A673 (cell line): Measurements from ENCODE around the gene HOXB3.

ENCODE experiments used
- EZH2 ChIP-seq: fragments of 200-600 bp; sonication (generic); IDR thresholded peaks from 2 replicates; pipeline ENCODE4 v1.6.1; 2017; ENCODE audit warnings: borderline replicate concordance, low read depth, mild to moderate bottlenecking, mixed read lengths, antibody characterized with exemption, low read length; ENCODE audit not compliant: poor library complexity, severe bottlenecking
- TF ChIP-seq, protein P1 (sequence below): fragments of 300-800, 200-600 bp; sonication (generic); conservative IDR thresholded peaks from 2 replicates; pipeline ENCODE4 v1.5.1; 2017; ENCODE audit warnings: low read depth, mild to moderate bottlenecking, antibody characterized with exemption, low read length, moderate library complexity, mixed read lengths

DNA sequence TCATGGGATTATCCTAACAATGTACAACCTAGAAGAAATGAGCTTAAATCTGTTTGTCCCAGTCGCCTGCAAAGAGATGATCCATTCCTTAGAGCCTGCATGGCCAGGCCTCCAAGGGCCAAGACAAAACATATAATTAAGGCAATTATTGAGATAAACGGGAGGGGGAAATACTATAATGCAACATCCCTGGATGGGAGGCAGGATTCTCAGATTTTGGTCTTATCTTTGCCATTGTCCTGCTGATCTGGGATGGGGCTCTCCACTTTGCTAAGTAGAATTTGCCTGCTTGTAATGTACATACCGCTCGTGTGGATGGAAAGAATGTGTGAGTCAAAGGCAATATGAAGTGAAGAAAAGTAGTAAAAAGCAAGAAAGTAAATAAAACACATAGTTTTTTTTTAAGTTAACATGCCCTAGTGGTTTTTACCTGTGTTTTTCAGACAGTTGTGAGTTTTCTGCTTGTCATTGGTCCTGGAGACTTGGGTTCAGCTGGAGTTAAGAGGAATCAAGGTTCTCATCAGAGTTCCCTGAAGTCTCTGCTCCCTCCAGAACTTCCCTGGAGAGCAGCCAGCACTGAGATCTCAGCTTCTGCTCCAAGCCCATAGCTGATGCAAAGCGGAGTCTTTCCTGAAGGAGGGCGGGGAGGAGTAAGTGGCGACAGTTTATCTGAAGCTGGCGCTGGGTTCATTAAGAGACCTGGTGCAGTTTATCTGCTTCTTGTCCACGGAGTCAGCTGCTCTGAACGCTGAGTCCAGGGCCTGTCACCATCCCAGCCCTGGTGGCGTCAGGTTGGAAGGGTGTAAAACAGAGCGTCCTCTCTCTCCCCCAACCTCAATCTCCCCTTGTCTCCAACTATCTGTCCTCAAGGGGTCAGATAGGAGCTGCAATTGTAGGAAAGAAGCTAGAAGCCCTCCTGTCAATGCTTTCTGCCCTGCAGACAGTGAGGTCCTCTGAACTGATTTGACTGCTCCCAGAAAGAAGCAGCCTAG lies 89.3 kb downstream of the HOXB3 start:
- no peak for TF ChIP-seq EZH2
- TF ChIP-seq, protein P1, sequence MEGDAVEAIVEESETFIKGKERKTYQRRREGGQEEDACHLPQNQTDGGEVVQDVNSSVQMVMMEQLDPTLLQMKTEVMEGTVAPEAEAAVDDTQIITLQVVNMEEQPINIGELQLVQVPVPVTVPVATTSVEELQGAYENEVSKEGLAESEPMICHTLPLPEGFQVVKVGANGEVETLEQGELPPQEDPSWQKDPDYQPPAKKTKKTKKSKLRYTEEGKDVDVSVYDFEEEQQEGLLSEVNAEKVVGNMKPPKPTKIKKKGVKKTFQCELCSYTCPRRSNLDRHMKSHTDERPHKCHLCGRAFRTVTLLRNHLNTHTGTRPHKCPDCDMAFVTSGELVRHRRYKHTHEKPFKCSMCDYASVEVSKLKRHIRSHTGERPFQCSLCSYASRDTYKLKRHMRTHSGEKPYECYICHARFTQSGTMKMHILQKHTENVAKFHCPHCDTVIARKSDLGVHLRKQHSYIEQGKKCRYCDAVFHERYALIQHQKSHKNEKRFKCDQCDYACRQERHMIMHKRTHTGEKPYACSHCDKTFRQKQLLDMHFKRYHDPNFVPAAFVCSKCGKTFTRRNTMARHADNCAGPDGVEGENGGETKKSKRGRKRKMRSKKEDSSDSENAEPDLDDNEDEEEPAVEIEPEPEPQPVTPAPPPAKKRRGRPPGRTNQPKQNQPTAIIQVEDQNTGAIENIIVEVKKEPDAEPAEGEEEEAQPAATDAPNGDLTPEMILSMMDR, result no peak; the same call in 1 of the 2 replicates
